Panc1 (cell line): ENCODE results near the gene OSBPL5.

Experiments
- POLR2AphosphoS5 ChIP-seq: IDR thresholded peaks from 2 replicates; pipeline ENCODE4 v1.6.1; 2012; ENCODE audit warnings: mild to moderate bottlenecking, low read depth, low read length, moderate library complexity
- TCF7L2 ChIP-seq: IDR thresholded peaks from 2 replicates; pipeline ENCODE4 v1.6.1; 2011; ENCODE audit warnings: mild to moderate bottlenecking, low read depth, low read length, inconsistent platforms
- TF ChIP-seq, protein P1 (sequence below), 2 experiments: IDR thresholded peaks; 2 replicates each; pipeline ENCODE4 v1.6.1; 2011 to 2012; ENCODE audit warnings: low read depth in 2 of 2, control low read depth in 1 of 2, low read length in 1 of 2, mild to moderate bottlenecking in 1 of 2, moderate library complexity in 1 of 2; ENCODE audit not compliant: insufficient read depth in 1 of 2
- TF ChIP-seq, protein P2 (sequence below): fragments of 450-650 bp; IDR thresholded peaks from 2 replicates; pipeline ENCODE4 v1.5.1; 2017; ENCODE audit warnings: mild to moderate bottlenecking

DNA sequence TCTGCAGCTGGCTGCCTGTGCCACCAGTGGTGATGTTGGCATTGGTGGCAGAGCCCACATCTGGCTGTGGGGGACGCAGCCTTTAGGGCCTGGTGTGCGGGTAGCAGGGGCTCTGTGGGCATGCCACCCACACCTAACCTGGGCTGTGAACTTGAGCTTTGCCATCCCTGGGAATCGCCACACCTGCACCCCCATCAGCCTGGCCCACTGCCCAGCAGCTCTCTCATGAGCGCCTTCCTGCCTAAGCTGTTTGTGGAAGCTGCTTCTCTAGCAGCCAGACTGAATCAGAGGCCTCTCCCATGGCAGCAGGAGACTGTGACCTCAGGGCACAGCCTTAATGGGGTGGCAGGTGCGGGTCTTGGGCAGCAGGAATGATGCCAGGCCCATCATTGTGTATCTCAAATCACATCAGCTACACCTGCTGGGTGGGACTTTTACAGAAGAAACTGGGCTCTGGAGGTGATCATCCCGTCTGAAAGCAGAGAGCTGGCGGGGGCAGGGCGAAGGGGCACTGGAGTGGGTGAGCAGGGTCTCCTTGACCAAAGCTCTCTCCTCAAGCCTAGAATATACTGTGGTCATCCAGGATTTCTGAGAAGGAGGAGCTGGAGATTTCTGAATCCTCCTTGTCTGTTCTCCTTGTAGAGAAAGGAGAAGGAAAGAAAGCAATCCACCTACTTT lies 90.1 kb downstream of the OSBPL5 start:
- TF ChIP-seq, protein P1, sequence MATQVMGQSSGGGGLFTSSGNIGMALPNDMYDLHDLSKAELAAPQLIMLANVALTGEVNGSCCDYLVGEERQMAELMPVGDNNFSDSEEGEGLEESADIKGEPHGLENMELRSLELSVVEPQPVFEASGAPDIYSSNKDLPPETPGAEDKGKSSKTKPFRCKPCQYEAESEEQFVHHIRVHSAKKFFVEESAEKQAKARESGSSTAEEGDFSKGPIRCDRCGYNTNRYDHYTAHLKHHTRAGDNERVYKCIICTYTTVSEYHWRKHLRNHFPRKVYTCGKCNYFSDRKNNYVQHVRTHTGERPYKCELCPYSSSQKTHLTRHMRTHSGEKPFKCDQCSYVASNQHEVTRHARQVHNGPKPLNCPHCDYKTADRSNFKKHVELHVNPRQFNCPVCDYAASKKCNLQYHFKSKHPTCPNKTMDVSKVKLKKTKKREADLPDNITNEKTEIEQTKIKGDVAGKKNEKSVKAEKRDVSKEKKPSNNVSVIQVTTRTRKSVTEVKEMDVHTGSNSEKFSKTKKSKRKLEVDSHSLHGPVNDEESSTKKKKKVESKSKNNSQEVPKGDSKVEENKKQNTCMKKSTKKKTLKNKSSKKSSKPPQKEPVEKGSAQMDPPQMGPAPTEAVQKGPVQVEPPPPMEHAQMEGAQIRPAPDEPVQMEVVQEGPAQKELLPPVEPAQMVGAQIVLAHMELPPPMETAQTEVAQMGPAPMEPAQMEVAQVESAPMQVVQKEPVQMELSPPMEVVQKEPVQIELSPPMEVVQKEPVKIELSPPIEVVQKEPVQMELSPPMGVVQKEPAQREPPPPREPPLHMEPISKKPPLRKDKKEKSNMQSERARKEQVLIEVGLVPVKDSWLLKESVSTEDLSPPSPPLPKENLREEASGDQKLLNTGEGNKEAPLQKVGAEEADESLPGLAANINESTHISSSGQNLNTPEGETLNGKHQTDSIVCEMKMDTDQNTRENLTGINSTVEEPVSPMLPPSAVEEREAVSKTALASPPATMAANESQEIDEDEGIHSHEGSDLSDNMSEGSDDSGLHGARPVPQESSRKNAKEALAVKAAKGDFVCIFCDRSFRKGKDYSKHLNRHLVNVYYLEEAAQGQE (IDR thresholded peaks at IDR 0.05; ENCODE audit: insufficient read depth in 1 of 2, low read depth in 2 of 2, low read length in 1 of 2) = no peak
- TF ChIP-seq, protein P2, sequence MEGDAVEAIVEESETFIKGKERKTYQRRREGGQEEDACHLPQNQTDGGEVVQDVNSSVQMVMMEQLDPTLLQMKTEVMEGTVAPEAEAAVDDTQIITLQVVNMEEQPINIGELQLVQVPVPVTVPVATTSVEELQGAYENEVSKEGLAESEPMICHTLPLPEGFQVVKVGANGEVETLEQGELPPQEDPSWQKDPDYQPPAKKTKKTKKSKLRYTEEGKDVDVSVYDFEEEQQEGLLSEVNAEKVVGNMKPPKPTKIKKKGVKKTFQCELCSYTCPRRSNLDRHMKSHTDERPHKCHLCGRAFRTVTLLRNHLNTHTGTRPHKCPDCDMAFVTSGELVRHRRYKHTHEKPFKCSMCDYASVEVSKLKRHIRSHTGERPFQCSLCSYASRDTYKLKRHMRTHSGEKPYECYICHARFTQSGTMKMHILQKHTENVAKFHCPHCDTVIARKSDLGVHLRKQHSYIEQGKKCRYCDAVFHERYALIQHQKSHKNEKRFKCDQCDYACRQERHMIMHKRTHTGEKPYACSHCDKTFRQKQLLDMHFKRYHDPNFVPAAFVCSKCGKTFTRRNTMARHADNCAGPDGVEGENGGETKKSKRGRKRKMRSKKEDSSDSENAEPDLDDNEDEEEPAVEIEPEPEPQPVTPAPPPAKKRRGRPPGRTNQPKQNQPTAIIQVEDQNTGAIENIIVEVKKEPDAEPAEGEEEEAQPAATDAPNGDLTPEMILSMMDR = no peak
- TF ChIP-seq TCF7L2 (no peak), POLR2AphosphoS5 (no peak)
